Stomach (tissue), 9 donors: ENCODE results near the gene LMO3. TPM values are rescaled to one million over a fixed set of nuclear protein-coding genes. Genes with fewer than 3 reads are reported as not detected.

Experiments used
- DNase-seq, 2 donors: peaks; one replicate each; pipeline versions ENCODE4 v3.0.0 to v3.0.0-alpha.2; 2013 to 2019
- H3K27ac ChIP-seq, 5 donors: fragments of 200-600 bp in 4 of 5; sonication (generic) in 4 of 5; one replicate each; pipeline ENCODE4 v1.5.1; 2013 to 2019; ENCODE audit warnings: mild to moderate bottlenecking in 1 of 5, moderate library complexity in 1 of 5
- H3K27me3 ChIP-seq, 3 donors: fragments of 200-600 bp; sonication (generic); one replicate each; pipeline ENCODE4 v1.5.1; 2017 to 2019; ENCODE audit warnings: mixed run types in 1 of 3
- H3K36me3 ChIP-seq, 4 donors: fragments of 200-600 bp; sonication (generic); 1 replicate in 3 of 4; 2 replicates in 1 of 4; pipeline ENCODE4 v1.5.1; 2016 to 2019
- H3K4me1 ChIP-seq, 4 donors: fragments of 200-600 bp; sonication (generic); one replicate each; pipeline ENCODE4 v1.5.1; 2016 to 2019
- H3K4me3 ChIP-seq, 4 donors: fragments of 200-600 bp; sonication (generic) in 3 of 4; one replicate each; pipeline ENCODE4 v1.5.1; 2016 to 2019; ENCODE audit warnings: mild to moderate bottlenecking in 1 of 4
- H3K9me3 ChIP-seq, 4 donors: fragments of 200-600 bp; sonication (generic); one replicate each; pipeline ENCODE4 v1.5.1; 2016 to 2019
- EP300 ChIP-seq: sonication (generic); formaldehyde crosslinking; IDR thresholded peaks from one replicate; pipeline ENCODE4 v1.6.1; 2017; ENCODE audit warnings: antibody characterized with exemption
- POLR2A ChIP-seq, 4 donors: fragments of 450-650 bp; IDR thresholded peaks; one replicate each; pipeline ENCODE4 v1.6.1; 2016; ENCODE audit warnings: antibody characterized with exemption in 4 of 4, control low read depth in 2 of 4, mild to moderate bottlenecking in 1 of 4, moderate library complexity in 1 of 4
- POLR2AphosphoS5 ChIP-seq, 3 donors: sonication (generic); formaldehyde crosslinking; IDR thresholded peaks; one replicate each; pipeline ENCODE4 v1.6.1; 2016; ENCODE audit warnings: antibody characterized with exemption in 3 of 3
- WGBS, 5 donors: extraction: QIAGEN DNeasy Blood & Tissue Kit in 3 of 5; methylation state at CpG; one replicate each; pipeline versions ENCODE4 v1.1.5 to v1.1.7; 2013 to 2018; 5-methylcytosine and 5-hydroxymethylcytosine counted together
- intact Hi-C: fragments of 100-400 bp; cut with DNase I; formaldehyde crosslinking; loops from one replicate; pipeline ENCODE4 v1.15.1; 2023; ENCODE audit warnings: low total_unique reads
- polyA plus RNA-seq, 3 donors: library from polyadenylated mRNA; stranded (reverse); fragments of 200-250 nt; gene quantifications; one replicate each; pipeline ENCODE4 v1.2.3, GENCODE V29; 2013
- total RNA-seq, 5 donors: library from RNA; depleted of rRNA; stranded (reverse); fragments of >200 nt; gene quantifications; one replicate each; pipeline versions ENCODE4 v1.1.0 to v1.2.3, GENCODE V29; 2014 to 2016
- TF ChIP-seq, protein P1 (sequence below), 7 experiments: fragments of 450-650 bp in 4 of 7; fragments of 200-600 bp in 3 of 7; sonication (generic) in 3 of 7; IDR thresholded peaks; one replicate each; pipeline ENCODE4 v1.5.1; 2016 to 2019; ENCODE audit warnings: antibody characterized with exemption in 7 of 7, control low read depth in 2 of 7, mild to moderate bottlenecking in 1 of 7
- donor health status: healthy with polysubstance abuse.
- donor health status: Bipolar disorder and iron deficiency.
- donor health status: healthy.

LMO3 gene
- total and polyA plus RNA-seq, 8 donors = 0.37 to 58.0 (median 1.5) TPM

DNA sequence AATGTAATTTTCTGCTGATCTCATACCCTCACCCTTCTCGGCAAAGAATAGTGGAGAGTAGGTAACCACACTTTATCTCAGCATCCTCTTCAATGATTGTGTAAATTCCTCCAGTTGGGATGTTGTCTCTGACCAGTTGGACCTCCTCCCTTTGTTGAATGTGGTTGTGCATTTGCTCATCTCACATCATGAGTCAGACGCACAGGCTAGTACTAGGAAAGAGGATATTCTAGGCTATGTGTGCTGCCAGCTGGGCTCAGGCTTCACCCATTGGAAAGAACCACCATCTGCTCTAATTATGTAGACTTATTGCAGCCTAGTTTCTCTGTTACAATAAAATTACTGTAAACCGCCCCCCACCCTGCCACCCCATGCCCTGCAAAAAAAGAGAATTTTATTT, 90.3 kb downstream of the LMO3 start:
- no peaks in the 10 kb centered on the region for H3K36me3 ChIP-seq
- TF ChIP-seq POLR2A (IDR thresholded peaks at IDR 0.05) (no peak), EP300 (no peak), POLR2AphosphoS5 (IDR thresholded peaks at IDR 0.05) (no peak)
- TF ChIP-seq, protein P1, sequence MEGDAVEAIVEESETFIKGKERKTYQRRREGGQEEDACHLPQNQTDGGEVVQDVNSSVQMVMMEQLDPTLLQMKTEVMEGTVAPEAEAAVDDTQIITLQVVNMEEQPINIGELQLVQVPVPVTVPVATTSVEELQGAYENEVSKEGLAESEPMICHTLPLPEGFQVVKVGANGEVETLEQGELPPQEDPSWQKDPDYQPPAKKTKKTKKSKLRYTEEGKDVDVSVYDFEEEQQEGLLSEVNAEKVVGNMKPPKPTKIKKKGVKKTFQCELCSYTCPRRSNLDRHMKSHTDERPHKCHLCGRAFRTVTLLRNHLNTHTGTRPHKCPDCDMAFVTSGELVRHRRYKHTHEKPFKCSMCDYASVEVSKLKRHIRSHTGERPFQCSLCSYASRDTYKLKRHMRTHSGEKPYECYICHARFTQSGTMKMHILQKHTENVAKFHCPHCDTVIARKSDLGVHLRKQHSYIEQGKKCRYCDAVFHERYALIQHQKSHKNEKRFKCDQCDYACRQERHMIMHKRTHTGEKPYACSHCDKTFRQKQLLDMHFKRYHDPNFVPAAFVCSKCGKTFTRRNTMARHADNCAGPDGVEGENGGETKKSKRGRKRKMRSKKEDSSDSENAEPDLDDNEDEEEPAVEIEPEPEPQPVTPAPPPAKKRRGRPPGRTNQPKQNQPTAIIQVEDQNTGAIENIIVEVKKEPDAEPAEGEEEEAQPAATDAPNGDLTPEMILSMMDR (IDR thresholded peaks at IDR 0.05) = no peak
- no peaks in the 10 kb centered on the region for H3K27me3 ChIP-seq
- H3K9me3 ChIP-seq = no peaks in the 10 kb centered on the region
- DNase-seq = no peak
- no peak overlapping the region for H3K4me3 ChIP-seq
- no peak overlapping the region for H3K27ac ChIP-seq
- no peaks in the 10 kb centered on the region for H3K4me1 ChIP-seq
- 90 to 94% (median 92%) methylated on average over 3 of the region's 3 CpGs for WGBS, 5 donors
- intact Hi-C loops = no loop called here

- DNase-seq = no peak
- Histone ChIP-seq H3K4me3 (no peak overlapping the region), H3K36me3 (no peaks in the 10 kb centered on the region), H3K9me3 (no peaks in the 10 kb centered on the region), H3K4me1 (no peaks in the 10 kb centered on the region), H3K27me3 (no peaks in the 10 kb centered on the region), H3K27ac (no peak overlapping the region)
- intact Hi-C loops = no loop called here
- WGBS, 5 donors = 96 to 97% (median 97%) methylated on average over 15 of the region's 15 CpGs
- TF ChIP-seq POLR2A (IDR thresholded peaks at IDR 0.05) (no peak), POLR2AphosphoS5 (IDR thresholded peaks at IDR 0.05) (no peak), EP300 (no peak)
- TF ChIP-seq, protein P1 (IDR thresholded peaks at IDR 0.05) = no peak
These were observed 92.7 kb downstream of the LMO3 start for GRCh38 chr12:16513231-16513630.

DNA sequence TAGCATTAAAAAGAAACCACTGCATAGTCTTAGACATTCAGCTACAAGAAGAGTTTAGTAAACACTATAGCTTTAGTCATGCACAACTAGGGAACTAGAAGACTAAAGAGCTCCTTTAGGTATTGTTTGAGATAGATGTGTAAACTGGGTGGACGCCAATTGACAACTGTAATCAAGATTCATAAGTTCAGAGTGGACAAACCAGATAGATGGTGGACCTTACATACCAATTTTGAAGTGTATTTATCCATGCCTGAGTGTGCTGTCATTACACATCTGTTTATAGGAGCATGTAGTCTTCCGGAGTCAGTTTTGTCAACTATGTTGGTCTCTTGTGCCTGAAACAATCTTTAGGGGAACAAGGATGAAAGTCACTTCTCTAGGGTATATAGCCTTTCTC, 96.6 kb downstream of the LMO3 start:
- Histone ChIP-seq H3K27ac (no peak overlapping the region), H3K36me3 (no peaks in the 10 kb centered on the region), H3K4me1 (no peaks in the 10 kb centered on the region), H3K4me3 (no peak overlapping the region), H3K9me3 (no peaks in the 10 kb centered on the region), H3K27me3 (no peaks in the 10 kb centered on the region)
- no peak for DNase-seq
- TF ChIP-seq EP300 = no peak
- TF ChIP-seq POLR2A (IDR thresholded peaks at IDR 0.05) = no peak
- no peak for TF ChIP-seq POLR2AphosphoS5 (IDR thresholded peaks at IDR 0.05)
- TF ChIP-seq, protein P1 (IDR thresholded peaks at IDR 0.05) = no peak
- WGBS, 5 donors = 49 to 70% (median 62%) methylated on average over 2 of the region's 2 CpGs
- intact Hi-C loops = no loop called here

GRCh38 chr12:16506394-16506793, 99.6 kb downstream of the LMO3 start:
- Histone ChIP-seq H3K36me3 (no peaks in the 10 kb centered on the region), H3K4me3 (no peak overlapping the region), H3K9me3 (no peaks in the 10 kb centered on the region), H3K4me1 (no peaks in the 10 kb centered on the region), H3K27ac (no peak overlapping the region), H3K27me3 (no peaks in the 10 kb centered on the region)
- intact Hi-C loops = no loop called here
- TF ChIP-seq EP300 = no peak
- no peak for TF ChIP-seq POLR2A (IDR thresholded peaks at IDR 0.05)
- TF ChIP-seq, protein P1 (IDR thresholded peaks at IDR 0.05) = no peak
- TF ChIP-seq POLR2AphosphoS5 (IDR thresholded peaks at IDR 0.05) = no peak
- no peak for DNase-seq
